Embryonic facial prominence (tissue), 1 donor: Measurements from ENCODE around the gene FOXF2.

Experiments used
- DNase-seq: peaks from one replicate; pipeline ENCODE4 v3.0.0-alpha.2; 2016; ENCODE audit errors: extremely low spot score

Gene FOXF2

GRCh38 chr6:1378065-1379016 lies 11.0 kb upstream of the FOXF2 start:
- no peak for DNase-seq

GRCh38 chr6:1379017-1379787 lies 10.2 kb upstream of the FOXF2 start:
- no peak for DNase-seq

GRCh38 chr6:1379788-1380147 lies 9.6 kb upstream of the FOXF2 start:
- no peak for DNase-seq

- no peak for DNase-seq
Observed at GRCh38 chr6:1380625-1381427, 8.6 kb upstream of the FOXF2 start.

GRCh38 chr6:1381481-1382330 lies 7.7 kb upstream of the FOXF2 start:
- DNase-seq = no peak

- no peak for DNase-seq
Observed at GRCh38 chr6:1382331-1382882, 7.0 kb upstream of the FOXF2 start.

- DNase-seq = no peak
Observed at GRCh38 chr6:1382883-1383728, 6.3 kb upstream of the FOXF2 start.

- no peak for DNase-seq
Observed at GRCh38 chr6:1383729-1384548, 5.4 kb upstream of the FOXF2 start.

- DNase-seq = no peak
Observed at GRCh38 chr6:1384549-1385128, 4.7 kb upstream of the FOXF2 start.

- no peak for DNase-seq
Observed at GRCh38 chr6:1385129-1386037, 4.0 kb upstream of the FOXF2 start.

- DNase-seq = no peak
Observed at GRCh38 chr6:1386038-1386709, 3.2 kb upstream of the FOXF2 start.

GRCh38 chr6:1387538-1387875 lies 1.9 kb upstream of the FOXF2 start:
- no peak for DNase-seq

GRCh38 chr6:1387876-1388629 lies 1.3 kb upstream of the FOXF2 start:
- DNase-seq = no peak

- DNase-seq = no peak
Observed at GRCh38 chr6:1388630-1389368, 577 bp upstream of the FOXF2 start.

- DNase-seq = no peak
Observed at GRCh38 chr6:1390133-1390945, 963 bp downstream of the FOXF2 start.
